Measurements from ENCODE around the gene CEP135. TPM values are rescaled to one million over a fixed set of nuclear protein-coding genes. Genes with fewer than 3 reads are reported as not detected.

CEP135 gene
- total RNA-seq, 1 experiment from 2014 or later, result 13.9 TPM

- Histone ChIP-seq H4K8ac (replicated peaks; ENCODE audit: insufficient read length, low read depth, low read length) (no peak overlapping the region), H3K23ac (ENCODE audit: insufficient read length, low read depth, low read length) (no peak overlapping the region), H4K91ac (ENCODE audit: insufficient read length, low read depth, low read length) (no peak overlapping the region), H3K79me1 (ENCODE audit: insufficient read depth, low read depth, low read length, poor library complexity, severe bottlenecking) (no peaks in the 10 kb centered on the region), H2BK15ac (ENCODE audit: low read depth, low read length) (no peak overlapping the region), H3K27ac (ENCODE audit: insufficient read length, low read depth, low read length) (no peak overlapping the region), H2BK120ac (ENCODE audit: low read depth, low read length, poor library complexity, severe bottlenecking) (no peak overlapping the region), H2BK20ac (ENCODE audit: low read depth, low read length, poor library complexity, severe bottlenecking) (no peak overlapping the region), H3K56ac (ENCODE audit: insufficient read length, low read depth, low read length) (no peak overlapping the region), H2BK12ac (ENCODE audit: insufficient read length, low read depth, low read length) (no peak overlapping the region), H3K4ac (ENCODE audit: low read depth, low read length) (no peak overlapping the region), H4K5ac (ENCODE audit: insufficient read length, low read depth, low read length) (no peak overlapping the region), H3K18ac (ENCODE audit: insufficient read length, low read depth, low read length) (no peak overlapping the region), H3K23me2 (ENCODE audit: insufficient read length, low read depth, low read length, poor library complexity, severe bottlenecking) (no peaks in the 10 kb centered on the region), H3K79me2 (ENCODE audit: insufficient read depth, low read length) (no peaks in the 10 kb centered on the region), H2AK5ac (ENCODE audit: insufficient read length, low read length) (no peak overlapping the region), H2AFZ (ENCODE audit: low read length) (no peak overlapping the region), H3K14ac (ENCODE audit: insufficient read depth, low read length) (no peak overlapping the region), H2BK5ac (ENCODE audit: insufficient read length, low read length) (no peak overlapping the region), H3K4me2 (ENCODE audit: insufficient read depth, insufficient read length, low read length) (no peak overlapping the region), H3K27me3 (ENCODE audit: insufficient read depth, low read length) (no peaks in the 10 kb centered on the region), H3K9ac (ENCODE audit: extremely low read depth, insufficient read length, low read length) (no peak overlapping the region), H3K9me3 (ENCODE audit: control insufficient read depth, low read depth, low read length) (no peaks in the 10 kb centered on the region), H3K4me1 (ENCODE audit: insufficient read depth, low read length) (no peaks in the 10 kb centered on the region), H4K20me1 (ENCODE audit: control insufficient read depth, insufficient read depth, insufficient read length) (no peaks in the 10 kb centered on the region), H3T11ph (ENCODE audit: low read length) (no peak overlapping the region)
- no peaks in the 10 kb centered on the region for H3K27me3 Mint-ChIP-seq (ENCODE audit: low read depth)
- WGBS (ENCODE audit: extremely low coverage, insufficient read length, low lambda C conversion rate), result no CpG with 5 or more reads among the region's 6 CpGs
- no peaks in the 10 kb centered on the region for H3K4me1 Mint-ChIP-seq
- no peak overlapping the region for H3K4me3 Mint-ChIP-seq
- H3K9me3 Mint-ChIP-seq, result no peaks in the 10 kb centered on the region
- H3K36me3 Mint-ChIP-seq (ENCODE audit: insufficient read depth in 1 of 3, low read depth in 3 of 3), result no peaks in the 10 kb centered on the region
- no peak for DNase-seq
- H3K27ac Mint-ChIP-seq, result no peak overlapping the region
- TF ChIP-seq CTCF (conservative IDR thresholded peaks at IDR 0.05), result no peak
Measured at GRCh38 chr4:55912249-55912648, 36.5 kb upstream of the CEP135 start.

Data from H9 (cell line).